OCI-LY7 (cell line): ENCODE results near the gene KAT6B. TPM values are rescaled to one million over a fixed set of nuclear protein-coding genes. Genes with fewer than 3 reads are reported as not detected.

Experiments used
- BruUV-seq: library from RNA; stranded (reverse); fragments of 400-500 nt; replicated peaks from 2 replicates; lab custom pipeline; 2021; lab: Mats Ljungman, UMichigan
- CTCF ChIA-PET: fragments of 300-600 bp; sonication (Branson Sonifier 250); formaldehyde crosslinking; loops from one replicate; lab custom pipeline; 2022; ENCODE audit warnings: antibody characterized with exemption; ENCODE audit not compliant: unreplicated experiment; lab: Charles Lee
- POLR2A ChIA-PET: fragments of 300-600 bp; sonication (Branson Sonifier 250); formaldehyde crosslinking; loops from one replicate; lab custom pipeline; 2022; ENCODE audit warnings: antibody characterized with exemption; lab: Charles Lee
- DNase-seq: peaks from one replicate; pipeline ENCODE4 v3.0.0-alpha.2; 2015; ENCODE audit warnings: low spot score
- H2AFZ ChIP-seq: fragments of 200-600 bp; sonication (generic), shearing (Covaris generic); 2 replicates; pipeline ENCODE4 v1.6.1; 2014; ENCODE audit warnings: mild to moderate bottlenecking, antibody characterized with exemption, low read length, moderate library complexity
- H3K27ac ChIP-seq: fragments of 200-600 bp; sonication (generic); 2 replicates; pipeline ENCODE4 v1.5.1; 2014; ENCODE audit warnings: mixed run types, low read depth, mild to moderate bottlenecking, moderate library complexity, low read length, inconsistent platforms; ENCODE audit not compliant: poor library complexity, severe bottlenecking
- H3K36me3 ChIP-seq: fragments of 200-600 bp; sonication (generic); 2 replicates; pipeline ENCODE4 v1.6.1; 2014; ENCODE audit warnings: mild to moderate bottlenecking, antibody characterized with exemption, low read length, moderate library complexity, mixed read lengths; ENCODE audit not compliant: insufficient read depth
- H3K4me1 ChIP-seq: fragments of 200-600 bp; sonication (generic); 2 replicates; pipeline ENCODE4 v1.5.1; 2014; ENCODE audit warnings: mild to moderate bottlenecking, low read length; ENCODE audit not compliant: insufficient read depth, poor library complexity, severe bottlenecking
- H3K4me2 ChIP-seq: fragments of 200-600 bp; sonication (generic); 2 replicates; pipeline ENCODE4 v1.6.1; 2014; ENCODE audit warnings: mild to moderate bottlenecking, low read length
- H3K4me3 ChIP-seq: fragments of 200-600 bp; sonication (generic); 2 replicates; pipeline ENCODE4 v1.5.1; 2014; ENCODE audit warnings: mild to moderate bottlenecking, low read depth, low read length; ENCODE audit not compliant: poor library complexity, severe bottlenecking
- H3K79me2 ChIP-seq: fragments of 200-600 bp; sonication (generic); 2 replicates; pipeline ENCODE4 v1.6.1; 2016; ENCODE audit warnings: low read depth, mild to moderate bottlenecking, low read length, moderate library complexity, mixed read lengths; ENCODE audit not compliant: insufficient read depth
- H3K9me2 ChIP-seq: fragments of 200-600 bp; sonication (generic); 2 replicates; pipeline ENCODE4 v1.6.1; 2016; ENCODE audit warnings: mild to moderate bottlenecking, low read length, mixed read lengths; ENCODE audit not compliant: insufficient read depth
- H3K9me3 ChIP-seq: fragments of 200-600 bp; sonication (generic); 2 replicates; pipeline ENCODE4 v1.6.1; 2014; ENCODE audit warnings: mild to moderate bottlenecking, mixed run types, low read length, mixed read lengths
- H4K20me1 ChIP-seq: fragments of 200-600 bp; sonication (generic); 2 replicates; pipeline ENCODE4 v1.6.1; 2014; ENCODE audit warnings: mild to moderate bottlenecking, antibody characterized with exemption, low read length, moderate library complexity, mixed read lengths; ENCODE audit not compliant: insufficient read depth
- EZH2phosphoT487 ChIP-seq: fragments of 200-600 bp; sonication (generic); IDR thresholded peaks from 2 replicates; pipeline ENCODE4 v1.6.1; 2018; ENCODE audit warnings: low read depth, borderline replicate concordance, mild to moderate bottlenecking, mixed run types, antibody characterized with exemption, low read length, moderate library complexity, mixed read lengths
- intact Hi-C: fragments of 100-400 bp; cut with micrococcal nuclease; formaldehyde crosslinking; loops from one replicate; pipeline ENCODE4 v1.10.0; 2022; ENCODE audit not compliant: unreplicated experiment
- total RNA-seq, 2 experiments: library from RNA; depleted of rRNA in 1 of 2; stranded (reverse); fragments of >200 nt in 1 of 2; shearing (Covaris generic) in 1 of 2; gene quantifications; 2 replicates each; pipeline ENCODE4 v1.2.3, GENCODE V29; 2014 to 2022
- TF ChIP-seq, protein P1 (sequence below): fragments of 200-600 bp; sonication (generic); conservative IDR thresholded peaks from 2 replicates; pipeline ENCODE4 v1.5.1; 2014; ENCODE audit warnings: mild to moderate bottlenecking, antibody characterized with exemption, low read length, moderate library complexity, mixed read lengths

KAT6B gene
- total RNA-seq, 2 experiments from 2014 or later: 20.8 to 40.8 TPM

DNA sequence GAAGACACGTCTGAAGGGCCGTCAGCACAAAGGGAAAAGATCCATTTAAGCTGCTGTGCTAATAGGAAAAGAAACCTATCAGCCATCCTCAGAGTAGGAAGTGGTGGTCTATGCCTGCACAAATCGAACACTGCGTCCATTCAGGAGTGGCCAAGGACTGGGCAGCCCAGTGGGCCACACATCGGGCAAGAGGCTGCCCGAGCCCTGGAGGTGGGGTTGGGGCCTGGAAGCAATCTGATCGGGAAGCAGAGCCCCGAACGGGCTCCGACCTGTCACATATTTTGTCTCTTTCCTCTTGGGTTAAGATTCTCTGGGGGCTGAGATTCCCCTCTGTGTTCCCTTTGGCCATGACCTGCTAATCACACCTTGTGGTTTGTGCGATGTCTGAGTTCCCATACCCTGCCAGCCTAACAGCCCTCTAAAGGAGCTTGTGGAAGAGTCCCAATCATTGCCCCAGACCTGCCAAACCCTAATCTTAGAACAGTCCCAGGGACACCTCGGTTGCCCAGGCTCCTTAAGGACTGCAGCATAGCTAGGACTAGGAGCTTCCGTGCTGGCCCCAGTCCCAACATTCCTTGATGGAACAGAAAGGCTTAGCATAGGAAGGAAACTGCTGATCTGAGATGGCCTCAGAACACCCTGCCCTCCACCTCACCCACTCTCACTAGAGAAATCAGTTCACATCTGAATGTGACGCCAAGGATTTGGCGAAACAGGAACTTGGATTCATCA lies 207.2 kb downstream of the KAT6B start:
- intact Hi-C loops: no loop called here
- POLR2A ChIA-PET: interaction anchor here (0.6 kb wide), 1 partner anchor 439 kb away, joined by 4 read pairs; no protein-coding TSS in a partner anchor
- no TSS peak for BruUV-seq
- H4K20me1 ChIP-seq: no peaks in the 10 kb centered on the region
- CTCF ChIA-PET: no interaction called here
- peaks cover 6% of the 10 kb centered on the region for H3K4me1 ChIP-seq
- H3K4me2 ChIP-seq: no peak overlapping the region
- H3K27ac ChIP-seq: no peak overlapping the region
- DNase-seq: no peak
- TF ChIP-seq, protein P1, sequence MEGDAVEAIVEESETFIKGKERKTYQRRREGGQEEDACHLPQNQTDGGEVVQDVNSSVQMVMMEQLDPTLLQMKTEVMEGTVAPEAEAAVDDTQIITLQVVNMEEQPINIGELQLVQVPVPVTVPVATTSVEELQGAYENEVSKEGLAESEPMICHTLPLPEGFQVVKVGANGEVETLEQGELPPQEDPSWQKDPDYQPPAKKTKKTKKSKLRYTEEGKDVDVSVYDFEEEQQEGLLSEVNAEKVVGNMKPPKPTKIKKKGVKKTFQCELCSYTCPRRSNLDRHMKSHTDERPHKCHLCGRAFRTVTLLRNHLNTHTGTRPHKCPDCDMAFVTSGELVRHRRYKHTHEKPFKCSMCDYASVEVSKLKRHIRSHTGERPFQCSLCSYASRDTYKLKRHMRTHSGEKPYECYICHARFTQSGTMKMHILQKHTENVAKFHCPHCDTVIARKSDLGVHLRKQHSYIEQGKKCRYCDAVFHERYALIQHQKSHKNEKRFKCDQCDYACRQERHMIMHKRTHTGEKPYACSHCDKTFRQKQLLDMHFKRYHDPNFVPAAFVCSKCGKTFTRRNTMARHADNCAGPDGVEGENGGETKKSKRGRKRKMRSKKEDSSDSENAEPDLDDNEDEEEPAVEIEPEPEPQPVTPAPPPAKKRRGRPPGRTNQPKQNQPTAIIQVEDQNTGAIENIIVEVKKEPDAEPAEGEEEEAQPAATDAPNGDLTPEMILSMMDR: no peak
- TF ChIP-seq EZH2phosphoT487: no peak
- H3K79me2 ChIP-seq: no peaks in the 10 kb centered on the region
- H3K9me3 ChIP-seq: no peaks in the 10 kb centered on the region
- H2AFZ ChIP-seq: no peak overlapping the region
- H3K4me3 ChIP-seq: no peak overlapping the region
- H3K36me3 ChIP-seq: peaks cover 24% of the 10 kb centered on the region; the same call in 1 of the 2 replicates
- no peaks in the 10 kb centered on the region for H3K9me2 ChIP-seq

DNA sequence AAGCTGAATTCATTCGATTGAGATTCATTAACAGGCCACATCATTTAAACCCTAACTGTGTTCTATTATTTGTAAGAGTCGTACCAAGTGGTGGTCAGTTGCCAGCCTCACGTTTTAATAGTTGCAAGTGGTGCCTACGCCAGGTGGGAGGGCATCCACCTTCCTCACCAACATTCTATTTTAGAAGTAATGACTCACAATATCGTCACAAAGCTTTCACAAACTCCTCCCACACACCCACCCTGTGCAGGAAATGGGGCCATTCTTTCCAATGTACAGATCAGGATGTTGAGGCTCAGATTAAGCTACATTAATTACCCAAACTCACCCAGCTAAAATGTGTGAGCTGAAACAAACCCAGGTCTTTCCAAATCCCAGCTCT lies 207.7 kb downstream of the KAT6B start:
- Histone ChIP-seq H3K27ac (no peak overlapping the region), H3K4me1 (peaks cover 6% of the 10 kb centered on the region), H3K9me2 (no peaks in the 10 kb centered on the region), H2AFZ (no peak overlapping the region), H3K4me3 (no peak overlapping the region), H4K20me1 (no peaks in the 10 kb centered on the region), H3K79me2 (no peaks in the 10 kb centered on the region), H3K9me3 (no peaks in the 10 kb centered on the region), H3K4me2 (no peak overlapping the region), H3K36me3 (peaks cover 19% of the 10 kb centered on the region; the same call in 1 of the 2 replicates)
- intact Hi-C loops: no loop called here
- POLR2A ChIA-PET: interaction anchor here (0.6 kb wide), 1 partner anchor 439 kb away, joined by 4 read pairs; no protein-coding TSS in a partner anchor
- DNase-seq: no peak
- CTCF ChIA-PET: no interaction called here
- no peak for TF ChIP-seq EZH2phosphoT487
- TF ChIP-seq, protein P1: no peak
- BruUV-seq: no TSS peak

DNA sequence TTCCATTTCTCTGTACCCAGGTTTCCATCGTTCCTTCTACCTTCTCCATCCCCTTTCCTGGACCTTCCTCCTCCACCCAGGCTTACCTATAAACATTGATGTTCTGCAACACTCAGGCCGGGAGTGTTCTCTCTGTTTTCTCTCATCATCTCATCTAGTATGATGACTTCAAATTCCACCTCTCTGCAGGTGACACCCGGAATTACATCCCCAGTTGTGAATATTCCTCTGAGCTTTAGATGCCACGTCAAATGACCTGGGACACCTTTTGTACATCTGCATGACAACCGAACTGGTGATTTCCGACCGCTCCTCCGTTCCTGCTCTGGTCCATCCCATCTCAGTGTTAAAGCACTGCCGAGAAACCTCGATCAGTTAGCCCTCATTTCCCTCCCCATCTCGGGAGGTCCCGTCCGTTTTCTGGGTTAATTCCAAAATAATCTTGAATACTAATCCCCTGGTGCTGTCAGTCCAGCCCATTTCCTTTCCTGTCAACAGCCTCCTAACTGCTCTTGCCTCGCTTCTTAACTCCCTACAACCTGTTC lies 208.4 kb downstream of the KAT6B start:
- Histone ChIP-seq H3K9me3 (no peaks in the 10 kb centered on the region), H3K27ac (no peak overlapping the region), H3K79me2 (no peaks in the 10 kb centered on the region), H4K20me1 (no peaks in the 10 kb centered on the region), H3K9me2 (no peaks in the 10 kb centered on the region), H3K4me3 (no peak overlapping the region), H3K4me2 (no peak overlapping the region), H2AFZ (no peak overlapping the region), H3K36me3 (peaks cover 12% of the 10 kb centered on the region; the same call in 1 of the 2 replicates), H3K4me1 (peaks cover 6% of the 10 kb centered on the region)
- CTCF ChIA-PET: no interaction called here
- POLR2A ChIA-PET: no interaction called here
- no TSS peak for BruUV-seq
- TF ChIP-seq EZH2phosphoT487: no peak
- TF ChIP-seq, protein P1: no peak
- intact Hi-C loops: no loop called here
- DNase-seq: no peak
